Stimulated activated naive CD8-positive, alpha-beta T cell treated with anti-CD3 and anti-CD28 coated beads, Interleukin-15, amount 100 ng/mL, for 72 hours (primary cell): Measurements from ENCODE around the gene UTS2B.

Source experiments
- ATAC-seq: fragments of 150-1000 bp; cut with Tn5 transposase; 2 replicates; pipeline ENCODE4 v1.10.0; 2021; ENCODE audit warnings: mild to moderate bottlenecking, moderate library complexity
- DNase-seq, 2 donors: peaks; one replicate each; pipeline ENCODE4 v3.0.0; 2021 to 2022
- H3K27ac Mint-ChIP-seq, 2 donors: one replicate each; pipeline ENCODE4 v1.8.0; 2022; ENCODE audit warnings: mild to moderate bottlenecking in 2 of 2, mixed read lengths in 2 of 2, moderate library complexity in 2 of 2
- H3K27me3 Mint-ChIP-seq: one replicate; pipeline ENCODE4 v1.8.0; 2022; ENCODE audit warnings: mixed read lengths
- H3K4me1 Mint-ChIP-seq: one replicate; pipeline ENCODE4 v1.8.0; 2022; ENCODE audit warnings: mild to moderate bottlenecking, mixed read lengths
- H3K4me3 Mint-ChIP-seq, 2 donors: one replicate each; pipeline ENCODE4 v1.8.0; 2022; ENCODE audit warnings: mild to moderate bottlenecking in 2 of 2, mixed read lengths in 2 of 2, moderate library complexity in 1 of 2
- H3K9me3 Mint-ChIP-seq, 2 donors: one replicate each; pipeline ENCODE4 v1.8.0; 2022; ENCODE audit warnings: mixed read lengths in 2 of 2

UTS2B gene

GRCh38 chr3:191358929-191359328 lies 28.6 kb upstream of the UTS2B start:
- Mint-ChIP-seq H3K4me1 (no peaks in the 10 kb centered on the region), H3K27me3 (no peaks in the 10 kb centered on the region), H3K4me3 (no peak overlapping the region), H3K27ac (no peak overlapping the region), H3K9me3 (no peaks in the 10 kb centered on the region)
- DNase-seq = no peak
- no peak for ATAC-seq

GRCh38 chr3:191357909-191358308 lies 27.6 kb upstream of the UTS2B start:
- Mint-ChIP-seq H3K4me3 (no peak overlapping the region), H3K27me3 (no peaks in the 10 kb centered on the region), H3K9me3 (no peaks in the 10 kb centered on the region), H3K4me1 (no peaks in the 10 kb centered on the region), H3K27ac (peak overlapping the region in 1 of 2 donors; percentile 19)
- no peak for DNase-seq
- ATAC-seq = no peak

GRCh38 chr3:191356631-191357439 lies 26.5 kb upstream of the UTS2B start:
- ATAC-seq (no peak), DNase-seq (no peak)
- no peak overlapping the region for H3K27ac Mint-ChIP-seq
- H3K4me3 Mint-ChIP-seq = no peak overlapping the region
- H3K4me1 Mint-ChIP-seq = no peaks in the 10 kb centered on the region
- no peaks in the 10 kb centered on the region for H3K27me3 Mint-ChIP-seq
- H3K9me3 Mint-ChIP-seq = no peaks in the 10 kb centered on the region

GRCh38 chr3:191355406-191355805 lies 25.1 kb upstream of the UTS2B start:
- no peak overlapping the region for H3K4me3 Mint-ChIP-seq
- no peak for ATAC-seq
- no peaks in the 10 kb centered on the region for H3K27me3 Mint-ChIP-seq
- H3K27ac Mint-ChIP-seq = no peak overlapping the region
- no peak for DNase-seq
- H3K4me1 Mint-ChIP-seq = no peaks in the 10 kb centered on the region
- H3K9me3 Mint-ChIP-seq = no peaks in the 10 kb centered on the region

- H3K27me3 Mint-ChIP-seq = no peaks in the 10 kb centered on the region
- H3K4me3 Mint-ChIP-seq = no peak overlapping the region
- DNase-seq (no peak), ATAC-seq (no peak)
- H3K9me3 Mint-ChIP-seq = no peaks in the 10 kb centered on the region
- H3K27ac Mint-ChIP-seq = no peak overlapping the region
- H3K4me1 Mint-ChIP-seq = no peaks in the 10 kb centered on the region
Measured at GRCh38 chr3:191353022-191353777, 22.9 kb upstream of the UTS2B start.

GRCh38 chr3:191352014-191352413 lies 21.7 kb upstream of the UTS2B start:
- Mint-ChIP-seq H3K27me3 (no peaks in the 10 kb centered on the region), H3K27ac (no peak overlapping the region), H3K9me3 (no peaks in the 10 kb centered on the region), H3K4me1 (no peaks in the 10 kb centered on the region), H3K4me3 (no peak overlapping the region)
- DNase-seq (no peak), ATAC-seq (no peak)

GRCh38 chr3:191350396-191351090 lies 20.2 kb upstream of the UTS2B start:
- Mint-ChIP-seq H3K27me3 (no peaks in the 10 kb centered on the region), H3K9me3 (no peaks in the 10 kb centered on the region), H3K27ac (no peak overlapping the region), H3K4me3 (no peak overlapping the region), H3K4me1 (no peaks in the 10 kb centered on the region)
- ATAC-seq = no peak
- no peak for DNase-seq

- Mint-ChIP-seq H3K27ac (no peak overlapping the region), H3K9me3 (no peaks in the 10 kb centered on the region), H3K27me3 (no peaks in the 10 kb centered on the region), H3K4me3 (no peak overlapping the region), H3K4me1 (no peaks in the 10 kb centered on the region)
- ATAC-seq (no peak), DNase-seq (no peak)
Measured at GRCh38 chr3:191348098-191348497, 17.8 kb upstream of the UTS2B start.

GRCh38 chr3:191347228-191347627 lies 16.9 kb upstream of the UTS2B start:
- Mint-ChIP-seq H3K4me1 (no peaks in the 10 kb centered on the region), H3K27ac (no peak overlapping the region), H3K4me3 (no peak overlapping the region)

GRCh38 chr3:191345334-191345733 lies 15.0 kb upstream of the UTS2B start:
- ATAC-seq = no peak

More at GRCh38 chr3:191347228-191347627, 16.9 kb upstream of the UTS2B start:
- ATAC-seq = no peak
- Mint-ChIP-seq H3K27me3 (no peaks in the 10 kb centered on the region), H3K9me3 (no peaks in the 10 kb centered on the region)
- DNase-seq = no peak

GRCh38 chr3:191343913-191344312 lies 13.6 kb upstream of the UTS2B start:
- Mint-ChIP-seq H3K9me3 (no peaks in the 10 kb centered on the region), H3K27me3 (no peaks in the 10 kb centered on the region), H3K27ac (no peak overlapping the region), H3K4me3 (no peak overlapping the region), H3K4me1 (no peaks in the 10 kb centered on the region)
- ATAC-seq (no peak), DNase-seq (no peak)

More at GRCh38 chr3:191345334-191345733, 15.0 kb upstream of the UTS2B start:
- no peaks in the 10 kb centered on the region for H3K4me1 Mint-ChIP-seq
- H3K9me3 Mint-ChIP-seq = no peaks in the 10 kb centered on the region
- no peak overlapping the region for H3K27ac Mint-ChIP-seq
- no peak overlapping the region for H3K4me3 Mint-ChIP-seq
- DNase-seq = no peak
- no peaks in the 10 kb centered on the region for H3K27me3 Mint-ChIP-seq

GRCh38 chr3:191343115-191343514 lies 12.8 kb upstream of the UTS2B start:
- Mint-ChIP-seq H3K4me3 (no peak overlapping the region), H3K27ac (no peak overlapping the region)

GRCh38 chr3:191342411-191342810 lies 12.1 kb upstream of the UTS2B start:
- H3K27ac Mint-ChIP-seq = no peak overlapping the region
- no peaks in the 10 kb centered on the region for H3K9me3 Mint-ChIP-seq
- ATAC-seq (no peak), DNase-seq (no peak)
- H3K4me1 Mint-ChIP-seq = no peaks in the 10 kb centered on the region
- no peak overlapping the region for H3K4me3 Mint-ChIP-seq
- no peaks in the 10 kb centered on the region for H3K27me3 Mint-ChIP-seq

More at GRCh38 chr3:191343115-191343514, 12.8 kb upstream of the UTS2B start:
- Mint-ChIP-seq H3K4me1 (no peaks in the 10 kb centered on the region), H3K27me3 (no peaks in the 10 kb centered on the region), H3K9me3 (no peaks in the 10 kb centered on the region)
- DNase-seq (no peak), ATAC-seq (no peak)

- no peaks in the 10 kb centered on the region for H3K27me3 Mint-ChIP-seq
- ATAC-seq (no peak), DNase-seq (no peak)
- no peaks in the 10 kb centered on the region for H3K4me1 Mint-ChIP-seq
- no peak overlapping the region for H3K4me3 Mint-ChIP-seq
- no peak overlapping the region for H3K27ac Mint-ChIP-seq
- no peaks in the 10 kb centered on the region for H3K9me3 Mint-ChIP-seq
Measured at GRCh38 chr3:191342006-191342405, 11.7 kb upstream of the UTS2B start.

- Mint-ChIP-seq H3K4me1 (no peaks in the 10 kb centered on the region), H3K4me3 (no peak overlapping the region)
Measured at GRCh38 chr3:191340966-191341365, 10.6 kb upstream of the UTS2B start.

GRCh38 chr3:191340351-191340750 lies 10.0 kb upstream of the UTS2B start:
- no peak overlapping the region for H3K27ac Mint-ChIP-seq
- no peak overlapping the region for H3K4me3 Mint-ChIP-seq
- no peaks in the 10 kb centered on the region for H3K27me3 Mint-ChIP-seq
- DNase-seq = no peak
- H3K9me3 Mint-ChIP-seq = no peaks in the 10 kb centered on the region
- no peak for ATAC-seq
- no peaks in the 10 kb centered on the region for H3K4me1 Mint-ChIP-seq

More at GRCh38 chr3:191340966-191341365, 10.6 kb upstream of the UTS2B start:
- Mint-ChIP-seq H3K27me3 (no peaks in the 10 kb centered on the region), H3K9me3 (no peaks in the 10 kb centered on the region), H3K27ac (no peak overlapping the region)
- DNase-seq (no peak), ATAC-seq (no peak)
